ENCODE results near the gene HDAC9.

Gene HDAC9

DNA sequence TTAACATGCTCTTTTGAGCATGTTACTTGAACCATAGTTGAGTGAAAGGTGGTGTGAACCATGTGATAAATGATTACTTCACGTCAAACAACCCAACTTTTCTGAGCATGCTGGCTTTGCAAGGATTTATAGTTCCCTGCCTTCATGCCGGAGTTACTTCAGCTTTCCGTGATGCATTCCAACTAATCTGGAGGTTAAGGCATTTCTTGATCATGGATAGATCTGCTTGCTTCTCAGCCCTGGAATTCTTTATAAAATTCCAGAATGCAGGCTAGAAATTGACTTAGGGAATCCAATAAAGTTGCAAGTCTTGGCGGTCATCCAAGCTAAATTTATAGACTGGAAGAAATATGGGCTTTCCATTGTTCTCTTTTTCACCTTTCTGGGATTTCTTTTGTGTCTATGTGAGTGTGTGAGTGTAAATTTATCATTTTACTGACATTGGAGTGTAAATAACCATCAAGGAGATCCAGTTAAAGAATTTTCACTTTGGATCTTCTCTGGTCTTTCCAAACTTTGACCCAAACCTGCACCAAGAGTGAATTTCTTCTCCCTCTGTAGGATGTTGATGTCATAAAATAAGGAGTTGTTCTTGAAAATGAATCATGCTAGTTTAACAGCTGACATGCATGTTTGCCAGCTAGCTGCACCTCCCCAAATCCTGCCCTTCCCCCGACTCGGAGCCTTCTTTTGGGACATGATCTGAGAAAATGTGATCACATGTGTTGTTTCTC is 332.9 kb downstream of the HDAC9 start:
- TF ChIP-seq, protein P1, sequence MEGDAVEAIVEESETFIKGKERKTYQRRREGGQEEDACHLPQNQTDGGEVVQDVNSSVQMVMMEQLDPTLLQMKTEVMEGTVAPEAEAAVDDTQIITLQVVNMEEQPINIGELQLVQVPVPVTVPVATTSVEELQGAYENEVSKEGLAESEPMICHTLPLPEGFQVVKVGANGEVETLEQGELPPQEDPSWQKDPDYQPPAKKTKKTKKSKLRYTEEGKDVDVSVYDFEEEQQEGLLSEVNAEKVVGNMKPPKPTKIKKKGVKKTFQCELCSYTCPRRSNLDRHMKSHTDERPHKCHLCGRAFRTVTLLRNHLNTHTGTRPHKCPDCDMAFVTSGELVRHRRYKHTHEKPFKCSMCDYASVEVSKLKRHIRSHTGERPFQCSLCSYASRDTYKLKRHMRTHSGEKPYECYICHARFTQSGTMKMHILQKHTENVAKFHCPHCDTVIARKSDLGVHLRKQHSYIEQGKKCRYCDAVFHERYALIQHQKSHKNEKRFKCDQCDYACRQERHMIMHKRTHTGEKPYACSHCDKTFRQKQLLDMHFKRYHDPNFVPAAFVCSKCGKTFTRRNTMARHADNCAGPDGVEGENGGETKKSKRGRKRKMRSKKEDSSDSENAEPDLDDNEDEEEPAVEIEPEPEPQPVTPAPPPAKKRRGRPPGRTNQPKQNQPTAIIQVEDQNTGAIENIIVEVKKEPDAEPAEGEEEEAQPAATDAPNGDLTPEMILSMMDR (conservative IDR thresholded peaks at IDR 0.05), result no peak
- H3K27ac ChIP-seq, result no peak overlapping the region

GRCh38 chr7:18828994-18829857 is 333.7 kb downstream of the HDAC9 start:
- TF ChIP-seq, protein P1 (conservative IDR thresholded peaks at IDR 0.05), result no peak
- TF ChIP-seq ZFX (IDR thresholded peaks at IDR 0.05), result no peak
- no peak overlapping the region for H3K27ac ChIP-seq

DNA sequence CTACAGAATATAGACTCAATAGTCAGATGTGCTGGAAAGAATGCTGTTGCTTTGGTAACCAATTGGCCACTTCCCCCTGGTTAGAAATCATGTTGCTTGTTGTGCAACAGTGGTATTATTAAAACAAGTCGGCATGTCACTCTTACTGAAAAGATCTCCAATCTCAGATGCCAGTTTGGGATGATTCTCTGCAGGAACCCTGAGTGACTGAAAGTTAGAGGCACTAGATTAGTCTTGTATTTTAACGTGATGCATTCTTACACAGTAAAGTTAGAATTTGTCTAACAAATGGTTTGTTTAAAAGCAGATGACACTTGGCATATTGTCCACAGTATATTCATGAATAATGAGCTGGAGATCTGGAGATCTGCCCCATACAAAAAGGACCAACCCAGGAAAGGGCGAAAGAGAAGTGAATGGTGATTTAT is 334.3 kb downstream of the HDAC9 start:
- H3K27ac ChIP-seq, result no peak overlapping the region
- TF ChIP-seq ZFX (IDR thresholded peaks at IDR 0.05), result no peak
- TF ChIP-seq, protein P1 (conservative IDR thresholded peaks at IDR 0.05), result no peak

DNA sequence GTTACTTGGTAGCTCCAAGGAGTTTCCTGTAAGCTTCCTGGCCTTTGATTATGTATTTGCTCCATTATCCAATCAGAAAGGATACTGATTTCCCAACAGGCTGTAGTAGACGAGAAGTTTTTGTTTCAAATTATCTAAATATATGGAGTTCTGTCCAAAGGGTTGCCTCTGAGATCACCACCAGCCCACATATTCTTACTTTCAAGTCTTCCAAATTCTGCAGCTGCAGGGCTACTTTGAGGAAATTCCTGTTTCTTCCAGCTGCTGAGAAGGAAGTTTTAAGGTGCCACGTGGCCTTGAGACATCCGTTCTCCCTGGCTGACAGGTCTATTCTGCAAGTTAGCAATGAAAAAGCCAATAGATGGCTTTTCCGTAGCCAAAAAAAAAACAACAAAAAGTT is 335.9 kb downstream of the HDAC9 start:
- no peak overlapping the region for H3K27ac ChIP-seq
- TF ChIP-seq ZFX (IDR thresholded peaks at IDR 0.05), result no peak
- TF ChIP-seq, protein P1 (conservative IDR thresholded peaks at IDR 0.05), result no peak

GRCh38 chr7:18831943-18832342 is 336.4 kb downstream of the HDAC9 start:
- no peak overlapping the region for H3K27ac ChIP-seq
- no peak for TF ChIP-seq ZFX (IDR thresholded peaks at IDR 0.05)
- TF ChIP-seq, protein P1 (conservative IDR thresholded peaks at IDR 0.05), result no peak

- TF ChIP-seq, protein P1 (conservative IDR thresholded peaks at IDR 0.05), result no peak
- no peak for TF ChIP-seq ZFX (IDR thresholded peaks at IDR 0.05)
- H3K27ac ChIP-seq, result no peak overlapping the region
Observed at GRCh38 chr7:18834577-18834976, 339.0 kb downstream of the HDAC9 start.
